HG03159 (cell line): ENCODE measurements around the gene DCTN2.
"Not testable (repeated sequence)": the region's sequence is repeated elsewhere in the genome, so short reads cannot be mapped to it uniquely, and the experiment has no call there.

Source experiments
- ATAC-seq: cut with Tn5 transposase; IDR thresholded peaks from one replicate; pipeline ENCODE4 v1.9.1; 2021; ENCODE audit warnings: mild to moderate bottlenecking, moderate library complexity; ENCODE audit not compliant: unreplicated experiment

Gene DCTN2

GRCh38 chr12:57529831-57530230 lies 17.2 kb downstream of the DCTN2 start:
- no peak for ATAC-seq

GRCh38 chr12:57528831-57529555 lies 18.0 kb downstream of the DCTN2 start:
- ATAC-seq = no peak

- no peak for ATAC-seq
Measured at GRCh38 chr12:57528176-57528575, 18.8 kb downstream of the DCTN2 start.

DNA sequence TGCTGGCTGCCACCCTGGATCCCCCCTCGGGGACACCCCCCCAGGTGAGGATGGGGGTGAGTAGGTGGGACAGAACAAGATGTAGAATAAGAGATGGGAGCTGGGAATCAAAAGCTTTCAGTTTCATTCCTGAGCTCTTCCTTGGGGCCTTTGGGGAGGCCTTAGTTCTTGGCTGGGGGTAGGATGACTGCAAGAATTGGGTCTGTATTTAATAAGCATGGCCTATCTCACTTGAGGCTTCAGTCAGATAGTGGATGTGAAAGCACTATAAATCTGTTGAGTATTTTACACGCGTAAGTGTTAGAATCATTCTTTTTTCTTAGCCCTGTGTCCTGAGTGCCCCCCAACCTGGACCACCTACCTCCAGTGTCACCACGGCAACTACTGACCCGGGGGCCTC lies 19.8 kb downstream of the DCTN2 start:
- ATAC-seq = no peak

- no peak for ATAC-seq
Measured at GRCh38 chr12:57526477-57527126, 20.4 kb downstream of the DCTN2 start.

- ATAC-seq = no peak
Measured at GRCh38 chr12:57525615-57526383, 21.2 kb downstream of the DCTN2 start.

DNA sequence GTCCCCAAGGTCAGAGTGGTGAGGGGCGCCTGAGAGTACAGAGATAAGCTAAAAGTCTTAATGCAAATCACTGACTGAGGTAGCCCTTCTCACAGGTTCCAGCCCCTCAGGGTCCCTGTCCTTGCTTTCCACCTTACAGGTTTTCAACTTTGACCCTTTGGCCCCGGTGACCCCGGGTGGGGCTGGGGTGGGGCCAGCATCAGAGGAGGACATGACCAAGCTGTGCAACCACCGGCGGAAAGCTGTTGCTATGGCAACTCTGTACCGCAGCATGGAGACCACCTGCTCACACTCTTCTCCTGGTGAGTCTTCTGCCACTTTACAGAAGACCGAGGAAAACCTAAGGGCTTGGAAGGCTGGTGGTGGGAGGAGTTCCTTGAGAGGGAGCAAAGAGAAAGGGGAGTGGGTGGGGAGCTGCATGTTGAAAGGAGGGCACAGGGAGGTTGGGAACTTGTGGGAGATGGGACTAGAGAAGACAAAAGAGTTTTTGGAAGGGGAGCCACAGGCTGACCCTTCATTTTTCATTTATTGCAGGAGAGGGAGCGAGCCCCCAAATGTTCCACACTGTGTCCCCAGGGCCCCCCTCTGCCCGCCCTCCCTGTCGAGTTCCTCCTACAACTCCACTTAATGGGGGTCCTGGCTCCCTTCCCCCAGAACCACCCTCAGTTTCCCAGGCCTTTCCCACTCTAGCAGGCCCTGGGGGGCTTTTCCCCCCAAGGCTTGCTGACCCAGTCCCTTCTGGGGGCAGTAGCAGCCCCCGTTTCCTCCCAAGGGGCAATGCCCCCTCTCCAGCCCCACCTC lies 22.0 kb downstream of the DCTN2 start:
- no peak for ATAC-seq

DNA sequence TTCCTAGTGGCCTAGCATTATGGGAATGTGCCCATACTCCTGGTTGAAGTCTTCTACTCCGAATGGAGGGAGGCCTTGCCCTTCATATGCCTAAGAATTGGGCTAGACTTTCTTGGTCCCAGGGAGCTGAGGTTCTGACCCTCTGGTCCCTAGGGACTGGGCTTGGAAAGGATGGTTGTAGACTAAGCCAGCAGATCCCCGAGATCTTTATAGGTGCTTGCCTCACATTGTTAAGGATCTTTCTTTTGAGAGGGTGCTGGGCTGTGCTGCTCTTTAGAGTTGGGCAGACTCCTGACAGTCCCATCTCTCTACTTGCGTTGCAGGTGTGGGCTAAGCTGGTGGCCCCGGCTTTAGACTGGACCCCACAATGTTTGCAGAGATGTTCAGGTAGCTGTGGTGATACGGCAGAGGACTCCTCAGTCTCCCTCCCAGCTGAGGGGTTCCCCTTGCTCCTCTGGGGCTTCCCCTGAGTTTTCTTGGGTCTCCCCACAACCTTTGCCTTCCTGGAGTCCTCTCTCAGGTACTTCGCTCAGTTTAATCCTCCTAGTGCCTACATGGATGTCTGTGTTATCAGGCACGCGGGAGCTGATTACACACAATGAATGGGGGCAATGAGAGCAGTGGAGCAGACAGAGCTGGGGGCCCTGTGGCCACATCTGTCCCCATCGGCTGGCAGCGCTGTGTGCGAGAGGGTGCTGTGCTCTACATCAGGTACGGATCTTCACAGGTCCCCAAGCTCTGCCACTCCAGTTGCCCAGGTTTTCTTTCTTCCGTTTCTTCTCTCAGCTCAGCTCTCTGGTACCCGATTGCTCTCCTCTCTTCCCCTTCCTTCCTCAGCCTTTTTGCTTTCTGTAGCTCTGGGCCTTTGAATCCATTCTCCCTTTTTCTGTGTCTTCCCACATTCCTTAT lies 23.0 kb downstream of the DCTN2 start:
- no peak for ATAC-seq

GRCh38 chr12:57522887-57523705 lies 23.9 kb downstream of the DCTN2 start:
- ATAC-seq = no peak

- peak; percentile 35 for ATAC-seq
Measured at GRCh38 chr12:57522011-57522886, 24.7 kb downstream of the DCTN2 start, which contains the start of gene MBD6. Gene MBD6 (plus strand): TSS chr12:57522824. CDS start chr12:57524304, 1,480 bp downstream.

DNA sequence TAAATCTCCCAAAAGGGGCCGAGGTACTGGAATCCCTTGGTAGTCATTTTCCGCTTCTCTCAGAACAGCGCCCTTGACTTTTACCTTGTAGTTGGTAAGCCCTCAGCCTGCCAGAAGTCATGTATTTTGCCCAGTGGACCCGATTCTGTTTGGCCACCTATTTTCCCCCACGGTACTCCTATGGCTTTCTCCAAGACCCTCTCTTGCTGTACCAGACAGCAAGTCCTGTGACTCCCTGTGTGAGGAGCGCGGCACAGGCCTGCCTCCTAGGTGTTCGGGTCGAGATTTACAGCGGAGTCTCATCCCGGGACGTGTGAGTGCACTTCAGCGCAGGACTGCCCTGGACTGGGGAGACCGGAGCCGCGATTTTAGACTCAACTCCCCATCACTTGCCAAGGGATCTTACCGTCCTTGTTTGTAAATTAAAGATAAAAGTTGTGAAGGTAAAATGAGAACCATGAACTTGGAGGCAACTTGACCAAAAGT lies 25.4 kb downstream of the DCTN2 start:
- no peak for ATAC-seq

DNA sequence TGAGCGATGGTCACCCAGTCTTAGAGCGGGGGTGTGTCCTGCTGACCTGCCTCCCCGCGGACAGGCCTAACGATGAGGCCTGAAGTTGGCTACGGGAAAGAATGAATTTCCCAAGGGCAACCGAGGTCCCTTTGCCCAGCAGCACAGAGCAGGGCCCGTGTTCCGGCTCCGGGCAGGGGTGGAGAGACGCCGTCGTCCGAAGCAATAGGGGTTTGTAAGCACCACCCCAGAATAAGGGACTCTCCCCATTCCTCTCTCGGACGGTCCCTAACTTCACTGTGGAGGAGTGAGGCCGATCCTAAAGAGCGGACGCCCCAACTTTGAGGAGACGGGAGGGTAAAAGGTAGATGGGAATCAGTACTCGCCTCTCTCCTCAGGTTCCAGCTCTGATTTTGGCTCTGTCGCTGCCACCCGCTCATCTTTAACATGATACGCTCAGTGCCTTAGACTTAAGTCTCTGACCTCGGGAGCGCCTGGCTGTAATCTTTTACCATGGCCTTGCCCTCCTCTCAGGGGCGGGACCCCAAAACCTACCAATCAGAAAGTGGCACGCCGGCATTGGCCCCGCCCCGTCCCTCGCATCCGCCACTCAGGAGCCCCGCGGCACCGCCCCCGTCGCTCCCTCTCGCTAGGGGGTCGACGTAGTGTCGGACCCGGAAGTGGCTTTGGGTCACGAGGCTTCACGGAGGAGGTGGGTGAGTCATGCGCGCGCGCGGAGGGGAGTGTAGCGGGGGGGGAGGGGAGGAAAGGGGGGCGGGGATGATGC lies 26.8 kb downstream of the DCTN2 start, which contains the start of gene DDIT3:
Gene DDIT3, minus strand, starts transcription at position 462 of the 766 bp plus-strand sequence. CDS start 3,108 bp downstream, outside the sequence.
- ATAC-seq = peak; percentile 68

GRCh38 chr12:57519796-57520052 lies 27.3 kb downstream of the DCTN2 start:
- peak; percentile 0 for ATAC-seq

DNA sequence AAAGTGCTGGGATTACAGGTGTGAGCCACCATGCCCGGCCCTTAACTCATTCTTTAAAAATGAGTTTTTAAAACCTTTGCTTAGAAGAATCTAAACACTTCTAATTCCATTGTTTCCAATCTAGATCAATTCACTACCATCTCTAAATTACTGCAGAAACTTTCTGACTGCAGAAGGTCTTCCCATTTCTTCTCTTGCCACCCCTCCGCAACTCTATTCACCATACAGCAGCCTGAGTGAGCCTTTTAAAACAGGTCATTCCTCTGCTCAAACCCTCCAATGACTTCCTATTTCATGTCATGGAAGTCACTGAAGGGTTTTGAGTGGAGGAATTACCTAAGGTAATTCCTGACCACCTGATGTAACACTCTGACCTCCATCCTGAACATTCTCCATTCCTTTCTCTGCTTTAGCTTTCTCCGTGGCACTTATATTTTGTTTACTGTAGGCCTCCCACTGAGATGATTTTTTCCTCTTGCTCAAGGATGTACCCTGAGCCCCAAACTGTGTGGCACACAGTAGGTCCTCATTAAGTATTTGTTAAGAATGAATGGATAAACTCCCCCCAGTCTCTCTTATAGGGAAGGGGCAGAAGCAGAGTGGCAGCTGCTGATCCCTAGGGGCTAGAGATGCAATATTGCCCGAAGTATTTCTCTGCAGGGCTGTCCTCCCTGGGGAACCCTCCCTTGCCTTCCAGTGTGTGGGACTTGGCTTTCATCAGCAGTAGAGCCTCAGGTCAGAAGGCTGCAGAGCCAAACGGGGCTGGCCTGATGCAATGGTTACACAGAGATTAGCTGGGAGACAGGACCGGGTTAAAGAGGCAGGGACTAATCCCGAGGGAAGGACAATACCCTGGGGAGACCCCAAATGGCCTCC lies 27.8 kb downstream of the DCTN2 start:
- ATAC-seq = no peak

DNA sequence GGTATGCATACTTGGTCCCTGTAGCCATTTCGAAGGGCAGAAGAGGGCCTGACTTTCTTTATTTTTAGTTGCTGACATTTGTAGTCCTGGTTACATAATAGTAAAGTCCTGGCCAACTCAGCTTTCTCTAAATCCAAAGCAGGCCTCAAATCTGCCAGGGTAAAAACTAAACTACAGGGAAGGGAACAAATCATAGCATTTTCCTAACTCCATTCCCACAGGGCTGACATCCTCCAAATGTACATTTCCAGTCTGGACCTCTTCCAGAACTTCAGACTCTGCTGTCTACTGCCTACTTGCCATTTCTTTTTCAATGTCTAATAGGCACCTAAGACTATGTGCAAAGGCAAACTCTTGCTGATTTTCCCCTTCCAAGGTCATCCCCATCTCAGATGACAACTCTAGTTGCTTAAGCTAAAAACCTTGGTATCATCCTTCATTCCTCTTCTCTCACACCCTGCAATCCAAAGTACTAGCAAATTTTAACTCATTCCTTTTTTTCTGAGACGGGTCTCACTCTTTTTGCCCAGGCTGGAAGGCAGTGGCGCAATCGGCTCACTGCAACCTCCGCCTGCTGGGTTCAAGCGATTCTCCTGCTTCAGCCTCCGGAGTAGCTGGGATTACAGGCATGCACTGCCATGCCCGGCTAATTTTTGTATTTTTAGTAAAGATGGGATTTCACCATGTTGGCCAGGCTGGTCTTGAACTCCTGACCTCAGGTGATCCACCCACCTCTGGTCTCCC lies 28.6 kb downstream of the DCTN2 start:
- no peak for ATAC-seq

GRCh38 chr12:57517718-57518117 lies 29.3 kb downstream of the DCTN2 start:
- not testable (repeated sequence) for ATAC-seq
